Adipose tissue (tissue), 3 donors: Measurements from ENCODE around the gene LYRM4. TPM values are rescaled to one million over a fixed set of nuclear protein-coding genes. Genes with fewer than 3 reads are reported as not detected.

Experiments used
- H3K27ac ChIP-seq: one replicate; pipeline ENCODE4 v1.5.1; 2013; ENCODE audit warnings: low read depth, low read length
- WGBS, 3 donors: extraction: QIAGEN DNeasy Blood & Tissue Kit; methylation state at CpG; one replicate each; pipeline ENCODE4 v1.1.7; 2013; 5-methylcytosine and 5-hydroxymethylcytosine counted together
- polyA plus RNA-seq, 3 donors: library from polyadenylated mRNA; stranded (reverse); fragments of 200-250 nt; gene quantifications; one replicate each; pipeline ENCODE4 v1.2.3, GENCODE V29; 2013
- donor health status: healthy with polysubstance abuse.
- donor health status: Bipolar disorder and iron deficiency.
- donor health status: healthy.

Gene LYRM4
- polyA plus RNA-seq, 3 donors = 11.6 to 28.5 (median 22.0) TPM

GRCh38 chr6:5162355-5162754 lies 98.4 kb downstream of the LYRM4 start:
- no peak overlapping the region for H3K27ac ChIP-seq
- 78 to 96% (median 88%) methylated on average over 5 of the region's 5 CpGs for WGBS, 3 donors

GRCh38 chr6:5160206-5160605 lies 100.5 kb downstream of the LYRM4 start:
- no peak overlapping the region for H3K27ac ChIP-seq
- WGBS, 3 donors = 87 to 93% (median 88%) methylated on average over 4 of the region's 4 CpGs

GRCh38 chr6:5159162-5159561 lies 101.6 kb downstream of the LYRM4 start:
- 82 to 88% (median 86%) methylated on average over 1 of the region's 1 CpG for WGBS, 3 donors

GRCh38 chr6:5158180-5158579 lies 102.6 kb downstream of the LYRM4 start:
- WGBS, 3 donors = 41 to 63% (median 58%) methylated on average over 3 of the region's 3 CpGs

More at GRCh38 chr6:5159162-5159561, 101.6 kb downstream of the LYRM4 start:
- no peak overlapping the region for H3K27ac ChIP-seq

GRCh38 chr6:5157621-5158138 lies 103.1 kb downstream of the LYRM4 start:
- WGBS, 3 donors = 86 to 87% (median 87%) methylated on average over 10 of the region's 10 CpGs
- H3K27ac ChIP-seq = no peak overlapping the region

More at GRCh38 chr6:5158180-5158579, 102.6 kb downstream of the LYRM4 start:
- H3K27ac ChIP-seq = no peak overlapping the region

- H3K27ac ChIP-seq = no peak overlapping the region
- WGBS, 3 donors = 82 to 88% (median 85%) methylated on average over 5 of the region's 5 CpGs
Observed at GRCh38 chr6:5156627-5157026, 104.1 kb downstream of the LYRM4 start.

GRCh38 chr6:5155906-5156305 lies 104.8 kb downstream of the LYRM4 start:
- no peak overlapping the region for H3K27ac ChIP-seq
- 79 to 85% (median 83%) methylated on average over 3 of the region's 3 CpGs for WGBS, 3 donors

GRCh38 chr6:5153186-5153585 lies 107.6 kb downstream of the LYRM4 start:
- H3K27ac ChIP-seq = no peak overlapping the region
- WGBS, 3 donors = 89 to 96% (median 93%) methylated on average over 5 of the region's 5 CpGs

- WGBS, 3 donors = 69 to 92% (median 75%) methylated on average over 9 of the region's 9 CpGs
- no peak overlapping the region for H3K27ac ChIP-seq
Observed at GRCh38 chr6:5152460-5152859, 108.3 kb downstream of the LYRM4 start.

GRCh38 chr6:5151955-5152401 lies 108.8 kb downstream of the LYRM4 start:
- WGBS, 3 donors = 69 to 86% (median 76%) methylated on average over 7 of the region's 7 CpGs

GRCh38 chr6:5151360-5151954 lies 109.3 kb downstream of the LYRM4 start:
- no peak overlapping the region for H3K27ac ChIP-seq
- 56 to 66% (median 64%) methylated on average over 9 of the region's 9 CpGs for WGBS, 3 donors

More at GRCh38 chr6:5151955-5152401, 108.8 kb downstream of the LYRM4 start:
- no peak overlapping the region for H3K27ac ChIP-seq

GRCh38 chr6:5150551-5151075 lies 110.1 kb downstream of the LYRM4 start:
- no peak overlapping the region for H3K27ac ChIP-seq
- 91 to 92% (median 92%) methylated on average over 3 of the region's 3 CpGs for WGBS, 3 donors

- 91 to 93% (median 93%) methylated on average over 6 of the region's 6 CpGs for WGBS, 3 donors
- no peak overlapping the region for H3K27ac ChIP-seq
Observed at GRCh38 chr6:5149891-5150290, 110.9 kb downstream of the LYRM4 start.

- H3K27ac ChIP-seq = no peak overlapping the region
- 90 to 94% (median 93%) methylated on average over 6 of the region's 6 CpGs for WGBS, 3 donors
Observed at GRCh38 chr6:5149159-5149704, 111.5 kb downstream of the LYRM4 start.

GRCh38 chr6:5146398-5146797 lies 114.4 kb downstream of the LYRM4 start:
- no peak overlapping the region for H3K27ac ChIP-seq
- WGBS, 3 donors = 75 to 93% (median 84%) methylated on average over 4 of the region's 4 CpGs

- H3K27ac ChIP-seq = no peak overlapping the region
- WGBS, 3 donors = 32 to 41% (median 38%) methylated on average over 9 of the region's 9 CpGs
Observed at GRCh38 chr6:5143634-5144311, 117.0 kb downstream of the LYRM4 start.

- no peak overlapping the region for H3K27ac ChIP-seq
- 80 to 91% (median 80%) methylated on average over 11 of the region's 11 CpGs for WGBS, 3 donors
Observed at GRCh38 chr6:5142915-5143314, 117.8 kb downstream of the LYRM4 start.

GRCh38 chr6:5142131-5142530 lies 118.6 kb downstream of the LYRM4 start:
- WGBS, 3 donors = 96 to 99% (median 98%) methylated on average over 4 of the region's 4 CpGs
- no peak overlapping the region for H3K27ac ChIP-seq

GRCh38 chr6:5141046-5141445 lies 119.7 kb downstream of the LYRM4 start:
- no peak overlapping the region for H3K27ac ChIP-seq
- WGBS, 3 donors = 87 to 93% (median 91%) methylated on average over 3 of the region's 3 CpGs
